NCI-H1930 (cell line): ENCODE results near the gene ECPAS.
"Not testable (repeated sequence)": the region's sequence is repeated elsewhere in the genome, so short reads cannot be mapped to it uniquely, and the experiment has no call there.

Experiments
- DNase-seq, 2 experiments: peaks; one replicate each; lab custom pipeline; 2025; lab: John Stamatoyannopoulos, UW

The ECPAS gene

DNA sequence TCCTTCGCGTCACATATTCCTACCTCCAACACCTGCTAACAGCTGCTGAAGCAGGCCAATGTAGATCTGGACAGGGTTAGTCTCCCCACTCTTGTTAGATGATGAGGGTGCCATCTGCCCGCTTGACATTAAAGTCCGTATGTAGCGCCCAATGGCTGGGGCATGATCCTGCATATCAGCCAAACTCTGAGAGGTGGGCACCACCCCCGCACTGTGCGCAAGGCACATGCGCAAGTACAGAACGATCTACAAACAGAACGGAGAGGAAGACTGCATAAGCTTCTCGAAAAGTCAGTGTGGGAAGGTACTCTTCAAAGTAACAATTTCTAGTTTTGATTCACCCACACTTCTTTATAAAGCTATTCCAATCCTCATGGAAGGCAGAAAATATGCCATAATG lies 69.8 kb downstream of the ECPAS start:
- DNase-seq = no peak

DNA sequence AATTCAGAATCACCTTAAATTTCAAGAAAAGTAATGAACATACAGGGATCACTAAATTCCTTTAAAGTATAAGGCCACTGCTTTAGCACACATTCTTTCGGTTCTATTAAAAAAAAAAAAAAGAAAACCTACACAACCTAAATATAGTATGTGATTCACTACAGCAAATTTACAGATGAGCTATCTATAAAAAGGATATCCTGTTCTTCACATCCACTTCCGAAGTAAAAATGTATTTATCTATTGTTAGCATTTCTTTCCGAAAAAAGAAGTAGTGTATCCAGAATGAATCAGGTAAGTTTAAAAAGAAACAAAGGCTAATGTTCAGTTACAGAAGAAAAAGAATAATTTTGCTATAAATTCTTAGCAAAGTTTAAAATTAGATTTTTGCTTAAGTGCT lies 70.2 kb downstream of the ECPAS start:
- DNase-seq = no peak

GRCh38 chr9:111412280-111412679 lies 71.9 kb downstream of the ECPAS start:
- DNase-seq = no peak

- DNase-seq = no peak
Measured at GRCh38 chr9:111411266-111411665, 72.9 kb downstream of the ECPAS start.

DNA sequence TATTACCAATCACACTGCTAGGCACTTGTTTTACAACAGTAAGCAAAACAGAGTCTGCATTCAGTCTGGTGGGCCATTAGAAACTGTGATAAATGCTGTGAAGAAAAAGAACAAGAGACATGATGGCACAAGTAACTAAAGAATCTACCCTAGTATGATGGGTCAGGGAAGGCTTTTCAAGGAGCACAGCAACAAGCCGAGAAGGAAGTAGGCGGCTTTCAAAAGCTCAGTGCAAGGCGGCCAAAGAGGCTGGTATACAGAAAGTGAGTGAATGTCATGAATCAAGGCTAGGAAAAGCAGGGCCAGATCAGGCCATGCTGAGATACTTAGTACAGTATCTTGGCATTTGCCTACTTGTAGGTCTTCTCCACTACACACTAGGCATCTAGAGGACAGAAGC lies 76.4 kb downstream of the ECPAS start:
- no peak for DNase-seq

- DNase-seq = no peak
Measured at GRCh38 chr9:111405701-111406100, 78.5 kb downstream of the ECPAS start.

GRCh38 chr9:111401486-111401885 lies 82.7 kb downstream of the ECPAS start:
- DNase-seq = not testable (repeated sequence)

GRCh38 chr9:111400564-111400898 lies 83.7 kb downstream of the ECPAS start:
- DNase-seq = no peak

DNA sequence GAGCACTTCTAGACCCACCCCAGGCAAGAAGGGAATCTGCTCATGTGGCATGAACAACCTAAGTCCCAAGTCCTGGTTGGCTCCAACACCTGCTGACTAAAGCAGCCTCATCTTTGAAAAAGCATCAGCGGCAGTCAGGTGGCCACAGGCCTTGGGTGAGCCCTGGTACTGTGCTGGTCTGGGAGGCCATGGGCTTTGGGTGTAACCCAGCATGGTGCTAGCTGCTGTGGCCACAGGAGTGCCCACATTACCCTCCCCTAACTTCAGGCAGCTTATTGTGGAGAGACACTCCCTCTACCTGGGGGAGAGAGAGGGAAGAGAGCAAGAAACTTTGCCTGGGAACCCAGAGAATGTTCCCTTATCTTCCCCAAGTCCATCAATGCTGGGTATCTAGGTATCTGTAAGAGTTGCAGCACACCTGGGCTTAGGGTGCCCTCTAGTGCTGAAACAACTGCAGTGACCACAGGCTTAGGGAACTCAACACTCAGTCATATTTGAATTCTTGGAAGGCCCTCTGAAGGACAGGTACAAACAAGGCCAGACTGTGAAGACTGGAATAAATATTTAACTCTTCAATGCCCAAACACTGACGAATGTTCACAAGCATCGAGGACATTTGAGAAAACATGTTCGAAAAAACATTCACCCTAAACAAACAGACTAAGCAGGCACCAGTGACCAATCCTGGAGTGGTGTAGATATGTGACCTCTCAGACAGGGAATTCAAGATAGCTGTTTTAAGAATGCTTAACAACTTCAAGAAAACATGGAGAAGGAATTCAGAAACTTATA lies 84.2 kb downstream of the ECPAS start:
- no peak for DNase-seq

GRCh38 chr9:111399211-111399739 lies 84.9 kb downstream of the ECPAS start:
- no peak for DNase-seq

DNA sequence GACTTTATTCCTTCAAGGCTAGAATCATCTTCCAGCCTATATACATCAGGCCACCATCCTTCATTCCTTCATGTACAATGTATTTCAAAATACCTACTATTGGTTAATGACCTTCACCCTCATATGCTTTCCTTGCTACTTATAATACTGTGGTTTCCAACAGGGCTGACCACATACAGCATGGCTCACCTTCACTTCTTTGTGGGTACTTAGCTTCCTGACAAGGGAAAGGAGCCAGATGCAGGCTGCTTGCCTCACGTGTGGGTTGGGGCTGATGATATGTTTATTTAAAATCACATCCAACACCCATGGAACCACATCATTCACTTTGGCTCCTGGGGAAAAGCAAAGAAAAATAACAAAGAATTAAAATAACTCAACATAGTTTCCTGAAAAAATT lies 90.2 kb downstream of the ECPAS start:
- DNase-seq = no peak

GRCh38 chr9:111389406-111389805 lies 94.8 kb downstream of the ECPAS start:
- DNase-seq = no peak

DNA sequence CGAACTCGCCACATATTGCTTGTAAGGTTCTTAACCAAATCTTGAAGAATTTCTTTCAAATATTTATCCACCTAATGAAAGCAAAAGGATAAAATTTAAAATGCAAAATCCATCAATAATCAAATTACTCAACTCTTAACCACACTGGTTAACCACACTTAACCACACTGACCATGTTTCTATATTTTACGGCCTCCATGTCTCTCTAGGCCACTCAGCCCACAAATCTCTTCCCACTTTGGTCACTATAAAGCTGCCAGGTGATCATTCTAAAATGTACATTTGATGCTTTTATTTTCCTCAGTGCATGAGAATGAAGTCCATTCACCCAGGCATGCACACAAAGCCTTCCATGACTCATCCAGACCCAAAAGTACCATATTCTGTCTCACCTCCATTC lies 97.8 kb downstream of the ECPAS start:
- no peak for DNase-seq

DNA sequence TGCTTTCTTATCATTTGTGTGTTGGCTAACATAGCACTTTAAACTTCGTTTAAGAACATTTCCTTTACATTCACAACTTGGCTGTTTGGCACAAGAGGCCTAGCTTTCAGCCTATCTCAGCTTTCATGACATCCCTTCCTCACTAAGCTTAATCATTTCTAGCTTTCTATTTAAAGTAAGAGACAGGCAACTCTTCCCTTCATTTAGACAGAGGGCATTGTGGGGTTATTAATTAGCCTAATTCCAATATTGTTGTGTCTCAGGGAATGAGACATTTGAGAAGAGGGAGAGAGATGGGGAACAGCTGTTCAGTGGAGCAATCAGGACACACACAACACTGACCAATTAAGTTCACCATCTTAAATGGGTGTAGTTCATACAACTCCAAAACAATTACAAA lies 103.2 kb downstream of the ECPAS start:
- DNase-seq = no peak

- DNase-seq = no peak
Measured at GRCh38 chr9:111375817-111376564, 108.2 kb downstream of the ECPAS start.

DNA sequence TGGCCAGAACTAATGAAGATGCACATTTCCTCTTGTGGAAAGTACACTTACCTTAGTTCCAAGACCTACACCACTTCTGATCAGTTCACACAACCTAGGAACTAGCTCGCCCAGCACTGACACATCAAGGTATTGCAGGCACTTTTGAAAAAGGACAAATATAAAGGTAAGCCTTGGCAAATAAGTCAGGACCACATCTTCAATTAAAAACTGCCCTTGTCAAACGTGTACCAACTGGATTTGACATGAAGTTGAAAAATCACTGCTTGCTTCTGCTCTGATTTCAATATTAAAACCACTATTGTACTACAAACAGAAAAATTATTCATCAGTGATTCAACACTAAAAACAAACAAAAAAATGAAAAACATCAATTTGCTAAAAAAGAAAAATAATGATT lies 109.1 kb downstream of the ECPAS start:
- DNase-seq = no peak

DNA sequence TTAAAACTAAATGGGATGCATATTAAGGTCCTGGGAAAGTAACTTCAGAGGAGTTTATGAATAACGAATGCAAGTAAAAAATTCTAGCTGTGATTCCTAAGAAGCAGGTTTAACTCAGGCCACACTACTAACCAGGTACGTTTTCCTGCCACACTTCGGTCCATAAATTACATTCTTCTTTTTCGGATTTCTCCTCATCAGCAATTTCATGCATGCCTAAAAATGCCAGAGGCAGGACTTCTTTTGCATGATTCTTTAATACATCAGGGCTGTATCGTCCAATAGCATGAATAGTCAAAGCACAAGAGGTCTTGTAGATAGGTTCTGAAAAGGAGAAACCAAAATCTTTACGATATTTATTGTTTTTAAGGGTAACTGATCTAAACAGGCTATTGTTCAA lies 111.9 kb downstream of the ECPAS start:
- no peak for DNase-seq

DNA sequence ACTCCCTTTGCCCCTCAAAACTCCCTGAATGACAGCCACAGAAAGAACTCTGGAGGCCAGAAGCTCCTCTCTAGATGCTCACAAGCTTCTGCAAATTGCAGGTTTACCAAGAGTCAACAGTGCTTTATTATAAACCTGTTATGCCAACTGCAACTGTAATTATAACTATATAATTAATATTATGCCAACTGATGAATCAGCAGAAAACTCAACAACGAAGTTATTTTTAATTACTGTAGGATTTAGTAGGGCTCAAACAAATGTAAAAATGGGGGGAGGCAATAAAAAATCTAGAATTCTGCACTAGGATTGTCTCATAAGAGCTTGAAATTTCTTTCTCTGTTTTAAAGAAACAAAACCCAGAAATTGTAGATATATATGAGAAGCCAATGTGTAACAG lies 117.2 kb downstream of the ECPAS start:
- DNase-seq = no peak

GRCh38 chr9:111362526-111362925 lies 121.7 kb downstream of the ECPAS start:
- DNase-seq = no peak

- DNase-seq = no peak
Measured at GRCh38 chr9:111360881-111361280, 123.3 kb downstream of the ECPAS start.

- no peak for DNase-seq
Measured at GRCh38 chr9:111356481-111357244, 127.5 kb downstream of the ECPAS start.

GRCh38 chr9:111352545-111352944 lies 131.6 kb downstream of the ECPAS start:
- DNase-seq = no peak

DNA sequence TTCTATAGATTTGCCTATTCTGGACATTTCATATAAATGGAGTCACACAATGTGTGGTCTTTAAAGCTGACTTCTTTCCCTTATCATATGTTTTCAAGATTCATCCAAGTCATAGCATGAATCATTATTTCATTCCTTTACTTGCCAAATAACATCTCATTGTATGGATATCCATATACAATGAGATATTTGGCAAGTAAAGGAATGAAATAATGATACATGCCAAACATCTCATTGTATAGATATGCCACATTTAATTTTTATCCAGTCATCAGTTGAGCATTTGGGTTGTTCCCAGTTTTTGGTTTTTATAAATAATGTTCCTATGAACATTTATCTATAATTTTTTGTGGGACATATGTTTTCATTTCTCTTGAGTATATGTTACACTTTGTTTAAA lies 133.6 kb downstream of the ECPAS start:
- DNase-seq = no peak
